K562 (cell line): Measurements from ENCODE around the gene SUCO. TPM values are rescaled to one million over a fixed set of nuclear protein-coding genes. Genes with fewer than 3 reads are reported as not detected.
A peak's percentile ranks its signal among the peaks of the same experiment; 100 is the strongest.

Source experiments
- BRCA1 ChIP-seq, 2 experiments: fragments of 450-650 bp in 1 of 2; sonication (generic) in 1 of 2; formaldehyde crosslinking in 1 of 2; IDR thresholded peaks; 2 replicates each; pipeline versions ENCODE4 v1.5.0 to v1.6.1; 2017 to 2020; ENCODE audit warnings: mild to moderate bottlenecking in 1 of 2, missing genetic modification reagents in 1 of 2
- CBX1 ChIP-seq: sonication (generic); IDR thresholded peaks from 2 replicates; pipeline ENCODE4 v1.6.1; 2016; ENCODE audit warnings: antibody characterized with exemption, low read depth, mild to moderate bottlenecking
- CEBPB ChIP-seq: fragments of 450-650 bp; IDR thresholded peaks from 2 replicates; pipeline ENCODE4 v1.6.1; 2016; ENCODE audit warnings: missing genetic modification characterization, missing compliant biosample characterization
- CREBBP ChIP-seq: IDR thresholded peaks from one replicate; pipeline ENCODE4 v1.6.1; 2012; ENCODE audit warnings: low read depth, mild to moderate bottlenecking, control low read depth, inconsistent platforms, low read length
- CREM ChIP-seq: IDR thresholded peaks from 2 replicates; pipeline ENCODE4 v1.6.1; 2014; ENCODE audit warnings: antibody characterized with exemption, low read depth
- E2F8 ChIP-seq: fragments of 450-650 bp; IDR thresholded peaks from 2 replicates; pipeline ENCODE4 v1.7.1; 2018; ENCODE audit warnings: mild to moderate bottlenecking, low read depth; ENCODE audit not compliant: partially characterized antibody
- FOXA3 ChIP-seq, 2 experiments: fragments of 450-650 bp in 1 of 2; sonication (generic) in 1 of 2; formaldehyde crosslinking; IDR thresholded peaks in 1 of 2; conservative IDR thresholded peaks in 1 of 2; 2 replicates each; pipeline versions ENCODE4 v1.4.0 to v1.8.0; 2020 to 2022; ENCODE audit warnings: mild to moderate bottlenecking in 2 of 2, missing genetic modification reagents in 1 of 2
- GABPB2 ChIP-seq: fragments of 250-450 bp; sonication (Bioruptor Pico); conservative IDR thresholded peaks from 2 replicates; pipeline ENCODE4 v1.5.1; 2021; ENCODE audit warnings: mild to moderate bottlenecking
- L3MBTL2 ChIP-seq: fragments of 450-650 bp; IDR thresholded peaks from 2 replicates; pipeline ENCODE4 v1.6.1; 2016; ENCODE audit warnings: mild to moderate bottlenecking, moderate library complexity
- MAFF ChIP-seq: IDR thresholded peaks from 2 replicates; pipeline ENCODE4 v1.6.1; 2012; ENCODE audit warnings: low read length, improper control_type of control experiment
- MIER1 ChIP-seq: fragments of 450-650 bp; IDR thresholded peaks from 2 replicates; pipeline ENCODE4 v1.6.1; 2016; ENCODE audit warnings: antibody characterized with exemption, mild to moderate bottlenecking, low read depth
- OTX1 ChIP-seq: fragments of 450-650 bp; formaldehyde crosslinking; IDR thresholded peaks from 2 replicates; pipeline ENCODE4 v1.4.0; 2022; ENCODE audit warnings: mild to moderate bottlenecking
- PHB ChIP-seq: fragments of 250-450 bp; sonication (Bioruptor Pico); IDR thresholded peaks from 2 replicates; pipeline ENCODE4 v1.5.0; 2021
- PHB2 ChIP-seq: fragments of 450-650 bp; IDR thresholded peaks from 2 replicates; pipeline ENCODE4 v1.6.1; 2017; ENCODE audit warnings: low read depth
- PHF8 ChIP-seq: fragments of 200-600 bp; sonication (generic); IDR thresholded peaks from 2 replicates; pipeline ENCODE4 v1.6.1; 2012; ENCODE audit warnings: mixed run types, mild to moderate bottlenecking, inconsistent platforms, low read length, moderate library complexity, borderline replicate concordance
- RFX5 ChIP-seq: IDR thresholded peaks from 2 replicates; pipeline ENCODE4 v1.6.1; 2011; ENCODE audit warnings: low read depth, mild to moderate bottlenecking, improper control_type of control experiment, low read length
- SP2 ChIP-seq: IDR thresholded peaks from 2 replicates; pipeline ENCODE4 v1.6.1; 2011; ENCODE audit warnings: mild to moderate bottlenecking, low read depth, low read length, moderate library complexity; ENCODE audit not compliant: poor library complexity, severe bottlenecking; ENCODE audit errors: extremely low read depth
- SPI1 ChIP-seq: IDR thresholded peaks from 2 replicates; pipeline ENCODE4 v1.6.1; 2011; ENCODE audit warnings: low read depth, low read length, control low read depth, borderline replicate concordance
- TAF7 ChIP-seq: fragments of 450-650 bp; IDR thresholded peaks from 2 replicates; pipeline ENCODE4 v1.6.1; 2016; ENCODE audit warnings: missing genetic modification characterization, missing compliant biosample characterization
- ZFPM2 ChIP-seq: fragments of 250-450 bp; sonication (Bioruptor Pico); IDR thresholded peaks from 2 replicates; pipeline ENCODE4 v1.5.1; 2022; ENCODE audit warnings: mild to moderate bottlenecking
- ZNF395 ChIP-seq: fragments of 200-800 bp; sonication (Bioruptor generic); IDR thresholded peaks from 2 replicates; pipeline ENCODE4 v1.6.1; 2017; ENCODE audit warnings: missing genetic modification characterization, missing compliant biosample characterization
- ZNF551 ChIP-seq: fragments of 250-450 bp; sonication (Bioruptor Pico); IDR thresholded peaks from 2 replicates; pipeline ENCODE4 v1.5.0; 2021; ENCODE audit warnings: mild to moderate bottlenecking, moderate library complexity
- polyA plus RNA-seq, 8 experiments: library from polyadenylated mRNA; depleted of rRNA in 4 of 8; stranded (reverse) in 5 of 8; unstranded in 3 of 8; fragments of >200 nt; fragmentation: Nextera tagmentation in 2 of 8; fragmentation: Illumina TruSeq in 1 of 8; extraction: Ambion mirVana in 2 of 8; extraction: Trizol in 1 of 8; gene quantifications; 2 replicates each; pipeline versions ENCODE4 v1.2.1 to v1.2.3, GENCODE V29; 2011 to 2014; ENCODE audit warnings: inconsistent platforms in 1 of 8, missing spikeins in 1 of 8
- total RNA-seq, 7 experiments: library from RNA; depleted of rRNA in 6 of 7; stranded (reverse); fragments of >200 nt in 6 of 7; fragmentation: Illumina TruSeq in 2 of 7; extraction: Trizol in 2 of 7; gene quantifications; 2 replicates each; pipeline versions ENCODE4 v1.2.1 to v1.2.3, GENCODE V29; 2011 to 2021; ENCODE audit warnings: low replicate concordance in 1 of 7
- TF ChIP-seq, protein P1 (sequence below): sonication (generic); formaldehyde crosslinking; IDR thresholded peaks from 2 replicates; pipeline ENCODE4 v1.5.0; 2020; ENCODE audit warnings: missing genetic modification reagents

The SUCO gene
- total and polyA plus RNA-seq, 9 of the 15 experiments (the other 6 are each of a cell fraction or from before 2014, with no cell fraction given), result 2.5 to 20.6 (median 14.3) TPM

DNA sequence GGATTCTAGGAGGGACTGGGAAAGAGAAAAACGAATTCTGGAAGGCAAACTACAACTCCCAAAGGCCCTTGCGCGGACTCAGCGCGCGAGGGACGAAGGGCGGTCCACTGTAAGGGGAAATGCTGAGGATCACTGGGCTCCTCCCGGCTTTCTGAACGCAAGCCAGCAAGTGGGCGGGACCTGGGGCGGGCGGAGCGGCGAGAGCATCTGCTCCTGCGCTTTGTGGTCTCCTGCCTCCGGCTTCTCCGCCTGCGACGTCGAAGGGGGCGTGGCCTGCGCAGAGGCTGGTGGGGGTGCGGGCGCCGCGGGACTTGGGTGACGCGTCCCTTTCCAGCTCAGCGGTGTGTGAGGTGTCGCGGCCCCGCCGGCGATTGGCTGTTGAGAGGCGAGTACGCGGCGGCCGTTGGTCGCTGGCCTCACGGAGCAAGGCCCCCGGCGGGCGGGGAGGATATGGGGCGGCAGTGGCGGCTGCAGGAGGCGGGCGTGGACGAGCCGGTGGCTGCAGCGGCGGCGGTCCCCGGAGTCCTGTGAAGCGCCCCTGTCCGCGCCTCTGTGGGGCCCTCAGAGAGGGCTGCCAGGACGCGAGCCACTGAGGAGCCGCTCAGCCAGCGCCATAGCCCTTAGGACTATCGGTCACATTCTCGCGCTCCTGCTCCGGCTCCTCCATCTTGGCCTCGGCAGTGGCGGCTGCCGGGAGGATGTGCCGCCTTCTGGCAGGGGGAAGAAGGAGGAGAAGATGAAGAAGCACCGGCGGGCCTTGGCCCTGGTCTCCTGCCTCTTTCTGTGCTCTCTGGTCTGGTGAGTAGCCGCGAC is at the start of gene SUCO (continued):
- peak; percentile 33; the same call in 1 of the 2 replicates for TF ChIP-seq CBX1
- peak; percentile 92 for TF ChIP-seq OTX1 (CRISPR knock-in tag)
- TF ChIP-seq ZNF551 (CRISPR knock-in tag), result no peak
- TF ChIP-seq BRCA1 (IDR thresholded peaks at IDR 0.05), result no peak
- no peak for TF ChIP-seq BRCA1 (CRISPR knock-in tag; IDR thresholded peaks at IDR 0.05)
- peak; percentile 87 for TF ChIP-seq PHB
- TF ChIP-seq, protein P1, sequence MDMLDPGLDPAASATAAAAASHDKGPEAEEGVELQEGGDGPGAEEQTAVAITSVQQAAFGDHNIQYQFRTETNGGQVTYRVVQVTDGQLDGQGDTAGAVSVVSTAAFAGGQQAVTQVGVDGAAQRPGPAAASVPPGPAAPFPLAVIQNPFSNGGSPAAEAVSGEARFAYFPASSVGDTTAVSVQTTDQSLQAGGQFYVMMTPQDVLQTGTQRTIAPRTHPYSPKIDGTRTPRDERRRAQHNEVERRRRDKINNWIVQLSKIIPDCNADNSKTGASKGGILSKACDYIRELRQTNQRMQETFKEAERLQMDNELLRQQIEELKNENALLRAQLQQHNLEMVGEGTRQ (CRISPR knock-in tag), result no peak
- no peak for TF ChIP-seq PHB2
- TF ChIP-seq MAFF, result no peak
- no peak for TF ChIP-seq CREBBP
- TF ChIP-seq RFX5, result no peak
- peak; percentile 99 for TF ChIP-seq PHF8
- no peak for TF ChIP-seq E2F8
- TF ChIP-seq ZFPM2 (CRISPR knock-in tag), result no peak
- no peak for TF ChIP-seq ZNF395 (CRISPR knock-in tag)
- no peak for TF ChIP-seq MIER1
- peak; percentile 81; the same call in 1 of the 2 replicates for TF ChIP-seq GABPB2 (CRISPR knock-in tag)
- no peak for TF ChIP-seq CEBPB (tag)
- peak; percentile 91 for TF ChIP-seq CREM
- TF ChIP-seq FOXA3 (CRISPR knock-in tag; conservative IDR thresholded peaks at IDR 0.05 in 1 of 2, IDR thresholded peaks at IDR 0.05 in 1 of 2), result peak; percentile 45 to 81; a peak in 2 of 4 replicates
- TF ChIP-seq SP2, result no peak
- TF ChIP-seq L3MBTL2, result peak; percentile 57
- peak; percentile 94 for TF ChIP-seq TAF7
- peak; percentile 85 for TF ChIP-seq SPI1
